ENCODE results near the gene XIAP. TPM values are rescaled to one million over a fixed set of nuclear protein-coding genes. Genes with fewer than 3 reads are reported as not detected.
"Not testable (repeated sequence)": the region's sequence is repeated elsewhere in the genome, so short reads cannot be mapped to it uniquely, and the experiment has no call there.

Gene XIAP
- total and polyA plus RNA-seq, 9 donors, result 12.4 to 56.0 (median 38.7) TPM

DNA sequence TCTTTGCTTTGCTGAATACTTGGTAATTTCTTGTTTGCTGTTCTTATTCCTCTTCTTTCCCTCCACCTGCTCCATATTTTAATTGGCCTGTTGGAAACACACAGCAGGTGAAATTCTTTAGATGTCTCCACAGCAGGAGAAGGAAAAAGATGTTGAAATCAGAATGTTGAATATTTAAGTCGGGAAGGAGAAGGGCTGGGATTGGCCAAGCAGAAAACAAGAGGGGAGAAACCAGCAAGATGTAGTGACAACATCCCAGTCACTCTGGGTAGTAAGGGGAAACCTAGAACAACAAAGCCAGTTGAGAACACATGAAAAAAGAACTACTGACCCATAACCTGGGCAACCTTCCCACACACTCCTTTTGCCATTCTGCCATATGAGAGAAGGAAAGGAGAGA, 64.3 kb downstream of the XIAP start:
- H3K4me3 ChIP-seq, result no peak overlapping the region
- DNase-seq, result no peak
- no peak overlapping the region for H3K27ac ChIP-seq
- TF ChIP-seq EP300 (IDR thresholded peaks at IDR 0.05) (no peak), CTCF (IDR thresholded peaks at IDR 0.05) (no peak)
- no peaks in the 10 kb centered on the region for H3K27me3 ChIP-seq
- WGBS, 3 donors, result 38 to 49% (median 40%) methylated on average over 1 of the region's 1 CpG
- no peaks in the 10 kb centered on the region for H3K36me3 ChIP-seq
- H3K9me3 ChIP-seq, result no peaks in the 10 kb centered on the region
- intact Hi-C loops (cut with DNase I), result no loop called here
- no peaks in the 10 kb centered on the region for H3K4me1 ChIP-seq (ENCODE audit: insufficient read depth)

DNA sequence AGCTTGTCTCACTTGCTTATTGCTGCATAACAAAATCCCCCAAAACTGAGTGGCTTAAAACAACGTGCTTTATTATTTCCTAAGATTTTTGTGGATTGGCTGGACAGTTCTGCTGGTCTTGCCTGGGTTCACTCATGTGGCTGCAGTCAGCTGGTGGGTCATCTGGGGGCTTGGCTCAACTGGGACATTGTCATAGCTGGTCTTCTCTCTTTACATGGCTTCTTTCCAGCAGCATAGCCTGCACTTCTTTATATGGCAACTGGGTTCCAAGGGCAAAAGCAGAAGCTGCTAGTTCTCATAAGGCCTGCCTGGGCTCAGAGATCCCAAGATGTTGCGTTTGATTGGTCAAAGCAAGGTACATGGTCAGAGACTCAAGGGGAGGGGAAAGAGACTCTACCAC, 68.0 kb downstream of the XIAP start:
- H3K9me3 ChIP-seq, result no peaks in the 10 kb centered on the region
- intact Hi-C loops (cut with DNase I), result no loop called here
- 60 to 82% (median 64%) methylated on average over 2 of the region's 2 CpGs for WGBS, 3 donors

GRCh38 chrX:123932055-123932454, 72.2 kb downstream of the XIAP start:
- H3K36me3 ChIP-seq; H3K27ac ChIP-seq; H3K4me1 ChIP-seq (ENCODE audit: insufficient read depth); H3K27me3 ChIP-seq; DNase-seq; H3K9me3 ChIP-seq; intact Hi-C loops (cut with DNase I); H3K4me3 ChIP-seq: not testable (repeated sequence)
- WGBS, 3 donors, result 41 to 48% (median 48%) methylated on average over 2 of the region's 2 CpGs

More for the DNA sequence above, 68.0 kb downstream of the XIAP start:
- no peak for DNase-seq
- no peaks in the 10 kb centered on the region for H3K27me3 ChIP-seq
- H3K36me3 ChIP-seq, result no peaks in the 10 kb centered on the region
- H3K4me1 ChIP-seq (ENCODE audit: insufficient read depth), result no peaks in the 10 kb centered on the region
- TF ChIP-seq CTCF (IDR thresholded peaks at IDR 0.05) (no peak), EP300 (IDR thresholded peaks at IDR 0.05) (no peak), POLR2A (IDR thresholded peaks at IDR 0.05) (no peak)
- no peak overlapping the region for H3K4me3 ChIP-seq
- H3K27ac ChIP-seq, result no peak overlapping the region

DNA sequence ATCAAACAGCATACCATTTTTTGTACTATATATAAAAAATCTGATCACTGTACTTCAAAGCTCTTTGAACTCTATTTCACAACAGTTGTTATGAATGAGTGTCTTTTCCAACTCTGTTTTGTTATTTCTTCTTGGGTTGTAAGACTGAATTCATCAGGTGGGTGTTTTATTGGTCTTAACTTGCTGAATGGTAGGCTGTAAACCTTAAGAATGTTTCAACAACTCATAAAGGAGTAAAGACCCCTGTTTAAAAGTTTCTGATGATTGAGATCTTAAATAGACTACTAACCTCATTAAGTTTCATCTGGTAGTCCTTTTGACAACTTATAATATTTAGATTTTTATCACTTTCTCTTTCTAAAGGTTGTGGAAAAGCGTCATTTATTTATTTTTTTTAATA, 83.2 kb downstream of the XIAP start:
- no peak for DNase-seq
- intact Hi-C loops (cut with DNase I), result no loop called here
- TF ChIP-seq POLR2A (IDR thresholded peaks at IDR 0.05) (no peak), CTCF (IDR thresholded peaks at IDR 0.05) (no peak), EP300 (IDR thresholded peaks at IDR 0.05) (no peak)
- WGBS, 3 donors, result 49 to 53% (median 50%) methylated on average over 1 of the region's 1 CpG
- Histone ChIP-seq H3K4me1 (ENCODE audit: insufficient read depth) (no peaks in the 10 kb centered on the region), H3K27ac (no peak overlapping the region), H3K36me3 (no peaks in the 10 kb centered on the region), H3K9me3 (no peaks in the 10 kb centered on the region), H3K4me3 (no peak overlapping the region), H3K27me3 (no peaks in the 10 kb centered on the region)

GRCh38 chrX:123943488-123943887, 83.6 kb downstream of the XIAP start:
- H3K9me3 ChIP-seq, result no peaks in the 10 kb centered on the region
- TF ChIP-seq CTCF (IDR thresholded peaks at IDR 0.05) (no peak), POLR2A (IDR thresholded peaks at IDR 0.05) (no peak), EP300 (IDR thresholded peaks at IDR 0.05) (no peak)
- WGBS, 3 donors, result 48 to 57% (median 54%) methylated on average over 2 of the region's 2 CpGs
- H3K4me3 ChIP-seq, result no peak overlapping the region
- no peak overlapping the region for H3K27ac ChIP-seq
- no peaks in the 10 kb centered on the region for H3K27me3 ChIP-seq
- no peaks in the 10 kb centered on the region for H3K36me3 ChIP-seq
- no peaks in the 10 kb centered on the region for H3K4me1 ChIP-seq (ENCODE audit: insufficient read depth)
- intact Hi-C loops (cut with DNase I), result no loop called here
- DNase-seq, result no peak

Measured in ovary (tissue), 9 donors.